ENCODE results near the gene A3GALT2.
A peak's percentile ranks its signal among the peaks of the same experiment; 100 is the strongest.

The A3GALT2 gene

DNA sequence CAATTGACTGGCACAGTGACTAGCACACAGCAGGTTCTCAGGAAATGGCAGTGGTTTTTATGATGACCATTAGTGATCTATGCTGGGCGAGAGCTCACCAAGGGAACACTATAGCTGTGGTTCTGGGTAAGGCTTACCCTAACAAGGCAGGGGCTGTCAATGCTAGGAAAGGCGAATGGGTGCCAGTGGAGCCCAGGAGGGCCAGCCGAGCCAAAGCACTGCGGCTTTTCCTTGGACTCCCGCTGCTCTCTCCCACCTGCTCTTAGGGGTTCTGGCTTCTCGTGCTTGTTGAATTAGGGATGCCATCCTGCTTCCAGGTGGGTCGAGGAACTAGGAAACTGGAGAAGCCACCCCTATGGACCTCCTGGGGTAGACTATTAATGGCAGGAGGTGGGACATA, 10.0 kb upstream of the A3GALT2 start:
- no peak for DNase-seq (ENCODE audit: low read depth in 2 of 2)
- TF ChIP-seq, protein P1, sequence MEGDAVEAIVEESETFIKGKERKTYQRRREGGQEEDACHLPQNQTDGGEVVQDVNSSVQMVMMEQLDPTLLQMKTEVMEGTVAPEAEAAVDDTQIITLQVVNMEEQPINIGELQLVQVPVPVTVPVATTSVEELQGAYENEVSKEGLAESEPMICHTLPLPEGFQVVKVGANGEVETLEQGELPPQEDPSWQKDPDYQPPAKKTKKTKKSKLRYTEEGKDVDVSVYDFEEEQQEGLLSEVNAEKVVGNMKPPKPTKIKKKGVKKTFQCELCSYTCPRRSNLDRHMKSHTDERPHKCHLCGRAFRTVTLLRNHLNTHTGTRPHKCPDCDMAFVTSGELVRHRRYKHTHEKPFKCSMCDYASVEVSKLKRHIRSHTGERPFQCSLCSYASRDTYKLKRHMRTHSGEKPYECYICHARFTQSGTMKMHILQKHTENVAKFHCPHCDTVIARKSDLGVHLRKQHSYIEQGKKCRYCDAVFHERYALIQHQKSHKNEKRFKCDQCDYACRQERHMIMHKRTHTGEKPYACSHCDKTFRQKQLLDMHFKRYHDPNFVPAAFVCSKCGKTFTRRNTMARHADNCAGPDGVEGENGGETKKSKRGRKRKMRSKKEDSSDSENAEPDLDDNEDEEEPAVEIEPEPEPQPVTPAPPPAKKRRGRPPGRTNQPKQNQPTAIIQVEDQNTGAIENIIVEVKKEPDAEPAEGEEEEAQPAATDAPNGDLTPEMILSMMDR (IDR thresholded peaks at IDR 0.05; ENCODE audit: low read depth, low read length), result no peak
- H3K4me3 ChIP-seq (replicated peaks in 1 of 2; ENCODE audit: low read depth in 2 of 2, low read length in 2 of 2), result no peak overlapping the region

DNA sequence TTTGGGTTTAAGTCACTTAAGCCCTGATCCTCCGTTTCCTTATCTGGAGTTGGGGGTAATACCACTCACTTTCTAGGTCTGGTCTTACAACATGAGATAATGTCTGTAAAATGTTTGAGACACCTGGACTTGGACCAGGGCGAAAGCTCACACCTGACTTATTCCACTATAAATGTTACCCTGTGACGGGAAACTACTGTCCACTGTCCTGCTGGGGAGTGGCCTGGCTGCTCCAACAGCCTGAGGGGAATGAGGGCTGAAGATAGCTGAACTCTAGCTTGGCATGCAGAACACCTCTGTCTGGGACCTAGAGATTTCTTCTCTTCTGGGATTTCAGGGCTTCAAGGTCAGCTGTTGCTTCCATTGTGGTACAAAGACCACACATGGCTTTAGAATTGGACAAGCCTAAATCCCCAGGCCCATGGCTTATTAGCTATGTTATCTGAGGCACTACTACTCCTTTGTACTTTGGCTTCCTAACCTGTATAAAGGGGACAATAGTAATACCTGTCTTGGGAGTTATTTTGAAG, 9.5 kb upstream of the A3GALT2 start:
- TF ChIP-seq, protein P1 (IDR thresholded peaks at IDR 0.05; ENCODE audit: low read depth, low read length), result no peak
- no peak for DNase-seq (ENCODE audit: low read depth in 2 of 2)
- H3K4me3 ChIP-seq (replicated peaks in 1 of 2; ENCODE audit: low read depth in 2 of 2, low read length in 2 of 2), result no peak overlapping the region

DNA sequence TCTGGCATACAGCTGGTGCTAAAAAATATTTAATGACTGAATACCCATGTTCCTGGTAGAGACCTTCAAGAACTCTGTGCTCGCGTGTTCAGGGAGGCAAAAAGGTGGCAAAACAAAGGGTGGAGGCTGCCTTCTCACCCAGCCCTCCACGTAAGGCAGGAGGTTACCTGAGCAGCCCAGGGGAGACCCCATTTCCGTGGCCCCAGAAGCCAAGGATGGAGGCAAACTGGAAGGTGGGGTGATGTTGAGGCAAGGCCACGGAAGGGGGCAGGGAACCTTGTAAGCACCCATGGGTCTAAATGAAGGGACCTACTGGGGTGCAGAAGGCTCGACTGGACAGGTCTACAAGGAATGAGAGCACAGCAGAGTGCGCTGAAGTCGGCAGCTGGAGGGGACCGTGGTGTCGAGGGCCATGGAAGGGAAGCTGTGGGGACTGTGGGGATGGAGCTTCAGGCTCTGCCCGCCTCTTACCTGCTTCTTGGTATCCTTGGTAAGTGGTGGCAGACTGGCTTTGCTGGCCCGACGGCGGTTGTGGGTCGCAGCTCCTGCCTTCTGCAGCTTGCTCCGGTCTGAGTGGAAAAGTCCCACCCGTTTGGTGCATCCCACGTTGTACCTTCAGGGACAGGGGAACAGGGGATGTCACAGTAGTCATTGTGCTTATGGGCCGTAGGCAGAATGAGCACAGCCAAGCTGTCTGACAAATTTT, 8.9 kb upstream of the A3GALT2 start:
- TF ChIP-seq, protein P1 (IDR thresholded peaks at IDR 0.05; ENCODE audit: low read depth, low read length), result no peak

DNA sequence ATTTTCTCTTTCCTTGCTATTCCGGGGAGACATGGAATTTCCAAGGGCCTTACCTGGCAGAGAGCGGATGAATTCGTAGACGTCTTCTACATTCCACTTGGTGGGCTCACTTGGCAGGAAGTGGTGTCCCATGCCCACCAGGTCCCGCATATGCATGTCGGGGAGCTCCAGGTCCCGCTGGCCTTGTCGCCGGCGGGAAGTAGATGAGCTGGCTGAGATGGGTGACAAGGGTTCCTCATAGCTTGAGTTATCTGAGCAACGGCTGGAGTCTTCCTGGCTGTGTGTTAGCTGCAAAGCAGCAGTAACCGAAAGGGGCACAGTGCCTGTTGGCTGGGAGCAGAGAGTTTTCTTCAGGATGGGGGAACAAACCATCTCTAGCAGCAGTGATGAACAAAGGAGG, 7.9 kb upstream of the A3GALT2 start:
- TF ChIP-seq, protein P1 (IDR thresholded peaks at IDR 0.05; ENCODE audit: low read depth, low read length), result no peak
- DNase-seq (ENCODE audit: low read depth in 2 of 2), result no peak
- no peak overlapping the region for H3K4me3 ChIP-seq (replicated peaks in 1 of 2; ENCODE audit: low read depth in 2 of 2, low read length in 2 of 2)

More for the DNA sequence above, 8.9 kb upstream of the A3GALT2 start:
- H3K4me3 ChIP-seq (replicated peaks in 1 of 2; ENCODE audit: low read depth in 2 of 2, low read length in 2 of 2), result no peak overlapping the region
- no peak for DNase-seq (ENCODE audit: low read depth in 2 of 2)

DNA sequence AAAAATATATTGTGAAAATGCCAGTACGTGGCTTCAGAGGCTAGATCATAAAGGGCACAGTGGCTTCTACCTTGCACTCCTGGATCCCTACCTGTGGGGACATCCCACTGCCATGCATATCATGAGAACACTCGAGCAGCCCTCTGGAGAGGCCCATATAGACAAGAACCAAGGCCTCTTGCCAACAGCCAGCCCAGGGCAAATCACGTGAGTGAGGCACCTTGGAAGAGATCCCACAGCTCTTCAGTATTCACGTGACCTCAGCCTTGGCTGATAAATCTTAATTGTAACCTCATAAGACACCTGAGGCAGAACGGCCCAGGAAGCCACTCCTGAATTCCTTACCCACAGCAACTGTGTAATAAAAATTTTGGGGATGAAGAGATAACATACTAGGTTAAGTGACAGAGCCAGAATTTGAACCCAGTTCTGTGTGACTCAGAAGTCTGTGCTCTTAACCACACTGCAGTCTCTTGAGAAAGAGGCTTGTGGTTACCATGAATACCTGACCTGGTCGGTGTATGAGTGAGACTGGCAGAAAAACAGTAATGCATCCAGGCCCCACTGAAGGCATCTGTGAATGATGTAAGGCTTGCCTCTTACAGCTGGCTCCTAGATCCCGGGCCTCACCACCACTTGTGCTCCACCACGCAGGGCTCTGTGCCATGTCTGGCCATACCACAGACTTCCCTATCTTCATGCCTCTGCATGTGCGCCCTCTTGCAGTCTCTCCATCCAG, 6.9 kb upstream of the A3GALT2 start:
- H3K4me3 ChIP-seq (replicated peaks in 1 of 2; ENCODE audit: low read depth in 2 of 2, low read length in 2 of 2), result no peak overlapping the region
- TF ChIP-seq, protein P1 (IDR thresholded peaks at IDR 0.05; ENCODE audit: low read depth, low read length), result no peak
- peak; percentile 95 to 99 for DNase-seq (ENCODE audit: low read depth in 2 of 2)

DNA sequence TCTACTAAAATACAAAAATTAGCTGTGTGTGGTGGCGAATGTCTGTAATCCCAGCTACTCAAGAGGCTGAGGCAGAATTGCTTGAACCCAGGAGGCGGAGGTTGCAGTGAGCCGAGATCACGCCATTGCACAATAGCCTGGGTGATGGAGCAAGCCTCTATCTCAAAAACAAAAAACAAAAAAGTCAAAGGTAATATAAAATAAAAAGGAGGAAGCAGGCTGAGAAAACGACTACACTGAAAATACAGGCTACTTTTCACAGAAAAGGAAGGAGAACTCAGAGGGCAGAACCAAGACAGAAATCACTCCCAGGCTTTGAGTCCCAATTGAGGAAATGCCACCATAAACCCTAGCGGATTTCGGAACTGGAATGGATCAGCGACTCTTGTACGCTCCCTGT, 5.9 kb upstream of the A3GALT2 start:
- TF ChIP-seq, protein P1 (IDR thresholded peaks at IDR 0.05; ENCODE audit: low read depth, low read length), result no peak
- no peak for DNase-seq (ENCODE audit: low read depth in 2 of 2)

More for the DNA sequence above, 5.9 kb upstream of the A3GALT2 start:
- H3K4me3 ChIP-seq (replicated peaks in 1 of 2; ENCODE audit: low read depth in 2 of 2, low read length in 2 of 2), result no peak overlapping the region
